BE2C (cell line): Measurements from ENCODE around the gene IRF2BP1.

ENCODE experiments used
- DNase-seq: peaks from one replicate; pipeline ENCODE4 v3.0.0-alpha.2; 2020
- H3K27me3 ChIP-seq: fragments of 250-450 bp; sonication (Bioruptor Pico); 2 replicates; pipeline ENCODE4 v1.5.1; 2020; ENCODE audit warnings: mild to moderate bottlenecking
- H3K36me3 ChIP-seq: fragments of 250-450 bp; sonication (Bioruptor Pico); 2 replicates; pipeline ENCODE4 v1.5.1; 2020; ENCODE audit warnings: mild to moderate bottlenecking
- H3K4me1 ChIP-seq: fragments of 250-450 bp; sonication (Bioruptor Pico); 2 replicates; pipeline ENCODE4 v1.5.1; 2020
- H3K4me3 ChIP-seq: 2 replicates; pipeline ENCODE4 v1.5.1; 2011; ENCODE audit warnings: low read depth, low read length
- H3K9me3 ChIP-seq: fragments of 250-450 bp; sonication (Bioruptor Pico); 2 replicates; pipeline ENCODE4 v1.5.1; 2020
- CTCF ChIP-seq: IDR thresholded peaks from 2 replicates; pipeline ENCODE4 v1.5.1; 2012; ENCODE audit warnings: mild to moderate bottlenecking, low read depth, low read length

IRF2BP1 gene

GRCh38 chr19:45890877-45891276, 4.9 kb upstream of the IRF2BP1 start:
- Histone ChIP-seq H3K4me1 (no peaks in the 10 kb centered on the region), H3K9me3 (no peaks in the 10 kb centered on the region), H3K4me3 (no peak overlapping the region), H3K36me3 (no peaks in the 10 kb centered on the region; the same call in 1 of the 2 replicates), H3K27me3 (no peaks in the 10 kb centered on the region)
- DNase-seq = no peak
- TF ChIP-seq CTCF = no peak

- H3K4me1 ChIP-seq = no peaks in the 10 kb centered on the region
- DNase-seq = no peak
- no peaks in the 10 kb centered on the region for H3K27me3 ChIP-seq
- H3K9me3 ChIP-seq = no peaks in the 10 kb centered on the region
- TF ChIP-seq CTCF = no peak
- no peak overlapping the region for H3K4me3 ChIP-seq
- H3K36me3 ChIP-seq = peaks cover 1% of the 10 kb centered on the region
These were observed 3.4 kb upstream of the IRF2BP1 start for GRCh38 chr19:45889210-45889885.

DNA sequence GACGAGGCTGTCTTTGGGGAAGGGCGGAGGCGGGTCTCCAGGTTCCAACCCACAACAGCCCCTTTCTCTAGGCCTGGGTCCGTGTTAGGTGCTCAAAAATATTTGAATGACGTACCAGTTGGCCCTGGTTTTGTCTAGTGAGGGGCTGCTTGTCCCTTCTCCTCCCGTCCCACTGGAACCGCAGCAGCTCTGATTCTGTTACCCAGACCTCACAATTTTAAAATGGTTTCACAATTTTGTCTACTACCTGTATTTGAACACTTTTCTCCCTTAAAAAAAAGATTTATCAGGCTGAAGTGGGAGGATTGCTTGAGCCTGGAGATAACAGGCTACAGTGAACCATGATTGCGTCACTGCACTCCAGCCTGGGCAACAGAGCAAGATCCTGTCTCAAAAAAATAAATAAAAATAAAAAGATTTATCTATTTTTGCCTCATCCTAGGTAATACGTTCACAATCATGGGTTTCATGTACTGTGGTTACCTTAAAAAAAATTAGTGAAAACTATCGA, 1.3 kb upstream of the IRF2BP1 start:
- no peak for DNase-seq
- TF ChIP-seq CTCF = no peak
- Histone ChIP-seq H3K4me3 (peak overlapping the region; percentile 57), H3K4me1 (no peaks in the 10 kb centered on the region), H3K9me3 (no peaks in the 10 kb centered on the region), H3K36me3 (peaks cover 8% of the 10 kb centered on the region), H3K27me3 (no peaks in the 10 kb centered on the region)

- Histone ChIP-seq H3K4me1 (no peaks in the 10 kb centered on the region), H3K27me3 (no peaks in the 10 kb centered on the region), H3K4me3 (peak overlapping the region; percentile 57), H3K36me3 (peaks cover 8% of the 10 kb centered on the region), H3K9me3 (no peaks in the 10 kb centered on the region)
- TF ChIP-seq CTCF = no peak
- DNase-seq = peak; percentile 92
These were observed 672 bp upstream of the IRF2BP1 start for GRCh38 chr19:45886427-45887199.

- peaks cover 8% of the 10 kb centered on the region for H3K36me3 ChIP-seq
- no peaks in the 10 kb centered on the region for H3K9me3 ChIP-seq
- H3K4me1 ChIP-seq = no peaks in the 10 kb centered on the region
- H3K4me3 ChIP-seq = peak overlapping the region; percentile 57
- no peak for TF ChIP-seq CTCF
- peak; percentile 47 for DNase-seq
- H3K27me3 ChIP-seq = no peaks in the 10 kb centered on the region
These were observed 1.0 kb downstream of the IRF2BP1 start for GRCh38 chr19:45884682-45885555.
